ENCODE measurements around the gene EPS8L2.

The EPS8L2 gene

GRCh38 chr11:763073-763463 is 57.0 kb downstream of the EPS8L2 start:
- DNase-seq, result no peak

- DNase-seq, result no peak
Observed at GRCh38 chr11:763549-764321, 57.7 kb downstream of the EPS8L2 start.

GRCh38 chr11:764322-765024 is 58.4 kb downstream of the EPS8L2 start:
- no peak for DNase-seq

DNA sequence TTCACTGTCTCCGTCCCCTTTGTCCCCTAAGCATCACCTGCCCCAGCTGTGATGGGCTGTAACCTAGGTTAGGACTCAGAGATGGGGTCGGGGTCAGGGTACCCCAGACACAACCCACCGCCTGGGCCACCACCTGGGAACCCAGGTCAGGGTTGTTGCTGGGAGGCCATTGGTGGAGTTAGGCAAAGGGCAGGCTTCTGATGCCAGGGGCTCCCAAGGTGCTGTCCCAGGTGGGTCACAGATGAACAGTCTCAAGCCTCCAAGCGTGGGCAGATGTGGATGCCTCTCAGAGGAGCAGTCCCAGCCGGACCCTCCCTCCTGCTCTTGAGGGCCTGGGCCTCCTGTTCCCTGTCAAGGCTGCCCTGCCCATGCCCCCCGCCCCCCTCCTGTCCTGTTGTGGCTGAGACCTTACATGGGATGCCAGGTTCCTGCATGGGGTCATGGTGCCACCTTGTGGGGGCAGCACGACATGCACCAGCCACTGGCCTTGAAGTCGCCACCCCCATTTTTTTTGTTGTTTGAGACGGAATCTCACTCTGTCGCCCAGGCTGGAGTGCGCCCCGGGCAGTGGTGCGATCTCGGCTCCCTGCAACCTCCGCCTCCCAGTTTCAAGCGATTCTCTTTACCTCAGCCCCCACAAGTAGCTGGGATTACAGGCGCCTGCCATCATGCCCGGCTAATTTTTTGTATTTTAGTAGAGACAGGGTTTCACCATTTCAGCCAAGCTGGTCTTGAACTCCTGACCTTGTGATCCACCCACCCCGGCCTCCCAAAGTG is 59.2 kb downstream of the EPS8L2 start:
- peak; percentile 56 for DNase-seq

DNA sequence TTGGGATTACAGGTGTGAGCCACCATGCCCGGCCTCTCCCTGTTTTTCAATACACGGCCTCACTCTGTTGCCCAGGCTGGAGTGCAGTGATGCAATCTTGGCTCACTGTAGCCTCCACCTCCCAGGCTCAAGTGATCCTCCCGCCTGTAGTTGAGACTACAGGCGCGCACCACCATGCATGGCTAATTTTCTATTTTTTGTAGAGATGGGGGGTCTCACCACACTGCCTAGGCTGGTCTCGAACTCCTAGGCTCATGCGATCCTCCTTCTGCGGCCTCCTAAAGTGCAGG is 59.7 kb downstream of the EPS8L2 start:
- no peak for DNase-seq

DNA sequence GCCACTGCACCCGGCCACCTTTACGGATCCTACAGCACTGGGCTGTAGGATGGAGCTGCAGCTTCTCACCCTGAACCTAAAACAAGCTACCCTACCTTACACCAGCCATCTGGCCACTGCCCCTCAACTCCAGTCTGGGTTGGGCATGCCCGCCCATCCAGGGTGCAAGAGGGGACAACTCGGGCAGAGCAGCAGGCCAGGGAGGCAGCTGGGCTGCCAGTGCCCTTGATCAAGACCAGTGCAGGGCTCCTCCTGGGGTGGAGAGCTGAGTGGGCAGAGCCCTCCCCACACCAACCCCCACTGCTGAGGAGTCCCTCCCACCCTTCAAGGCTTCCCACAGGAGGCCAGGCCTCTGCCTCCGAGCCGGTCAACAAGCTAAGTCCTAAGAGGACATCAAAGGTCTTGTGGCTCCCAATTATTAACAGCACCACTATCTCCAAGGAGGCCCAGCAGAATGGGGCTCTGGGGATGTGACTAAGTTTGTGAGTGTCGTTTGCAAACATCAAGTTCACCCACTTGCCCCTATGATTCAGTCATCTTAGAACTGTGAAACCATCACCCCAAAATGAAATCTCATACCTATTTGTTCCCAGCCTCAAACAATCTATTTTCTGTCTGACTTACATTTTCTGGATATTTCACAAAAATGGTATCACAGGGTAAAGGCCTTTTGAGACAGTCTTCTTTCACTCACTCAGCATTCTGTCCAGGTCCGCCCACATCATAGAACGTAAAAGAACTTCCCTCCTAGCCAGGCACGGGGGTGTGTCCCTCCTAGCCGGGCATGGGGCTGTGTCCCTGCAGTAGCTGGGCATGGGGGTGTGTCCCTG is 60.3 kb downstream of the EPS8L2 start:
- DNase-seq, result no peak

DNA sequence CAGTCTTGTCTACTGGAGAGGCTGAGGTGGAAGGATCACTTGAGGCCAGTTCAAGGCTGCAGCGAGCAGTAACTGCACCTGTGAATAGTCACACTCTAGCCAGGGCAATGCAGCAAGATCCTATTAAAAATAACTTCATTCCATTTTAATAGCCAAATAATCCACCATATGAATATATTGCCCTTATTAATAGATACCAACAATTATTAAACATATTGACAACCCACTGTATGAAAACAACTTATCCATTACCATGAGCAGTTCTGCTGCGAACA is 60.8 kb downstream of the EPS8L2 start:
- DNase-seq, result no peak

DNA sequence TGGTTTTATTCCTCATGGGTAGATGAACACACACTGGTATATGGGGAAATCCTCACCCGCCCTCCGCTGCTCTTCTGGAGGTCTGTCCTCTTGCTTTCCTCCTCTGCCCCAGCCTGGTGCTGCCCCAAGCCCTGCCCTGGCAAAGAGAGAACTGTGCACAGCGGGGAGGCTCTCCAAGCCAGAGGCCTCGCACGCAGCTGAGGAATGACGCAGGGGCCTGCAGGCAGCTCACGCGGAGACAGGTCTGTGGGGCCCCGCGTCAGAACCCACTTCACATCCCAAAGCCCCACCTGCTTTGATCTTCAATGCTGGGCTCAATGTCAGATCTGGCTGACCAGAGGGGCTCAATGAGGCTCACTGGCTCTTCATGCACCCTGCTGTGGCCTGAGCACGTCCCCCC is 61.2 kb downstream of the EPS8L2 start:
- no peak for DNase-seq

- DNase-seq, result no peak
Observed at GRCh38 chr11:769887-770641, 64.0 kb downstream of the EPS8L2 start.

GRCh38 chr11:770642-771616 is 64.9 kb downstream of the EPS8L2 start:
- DNase-seq, result no peak

- DNase-seq, result no peak
Observed at GRCh38 chr11:771617-772204, 65.7 kb downstream of the EPS8L2 start.

DNA sequence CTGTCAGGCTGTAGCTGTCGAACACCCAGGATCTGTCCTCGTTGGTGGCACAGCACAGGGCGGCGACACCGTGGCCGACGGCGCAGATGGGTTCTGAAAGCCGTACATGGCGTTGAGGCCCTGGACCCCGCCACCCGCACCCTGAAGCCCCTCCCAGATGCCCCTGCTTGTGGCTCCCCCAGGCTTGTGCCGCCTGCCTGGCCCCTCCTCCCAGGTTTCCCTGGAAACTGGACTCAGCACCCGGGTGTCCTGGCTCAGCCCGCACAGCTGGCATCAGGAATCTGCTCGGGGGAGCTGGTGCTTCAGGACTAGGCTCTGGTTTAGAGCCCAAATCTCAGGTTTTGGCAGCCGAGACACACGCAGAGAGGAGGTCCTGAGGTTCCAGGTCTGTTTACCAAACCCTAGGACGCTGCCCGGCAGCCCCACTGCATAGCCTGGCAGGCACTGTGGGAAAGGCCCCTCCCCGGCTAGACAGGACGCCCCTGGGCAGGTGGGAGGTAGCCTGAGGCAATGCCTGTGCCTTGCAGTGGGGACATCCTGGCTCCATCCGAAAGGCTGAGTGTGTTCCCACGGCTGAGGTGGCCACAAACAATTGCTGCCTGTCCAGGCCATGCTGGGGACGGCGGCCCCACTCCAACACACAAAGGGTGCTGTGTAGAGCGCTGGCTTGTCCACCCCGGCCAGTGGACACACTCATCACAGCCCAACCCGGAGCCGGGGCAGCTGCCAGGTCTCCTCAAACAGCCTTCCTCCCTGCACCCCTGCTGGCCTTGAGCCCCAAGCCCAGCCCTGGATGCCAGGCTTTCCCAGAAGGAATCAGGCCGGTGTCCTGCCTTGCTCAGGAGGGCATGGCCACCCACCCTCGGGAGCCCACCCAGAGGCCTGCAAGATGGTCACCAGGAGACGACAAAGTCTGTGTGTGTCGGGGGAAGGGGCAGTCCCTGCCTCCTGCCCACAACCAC is 66.7 kb downstream of the EPS8L2 start:
- DNase-seq, result no peak

- DNase-seq, result no peak
Observed at GRCh38 chr11:773425-773824, 67.4 kb downstream of the EPS8L2 start.

DNA sequence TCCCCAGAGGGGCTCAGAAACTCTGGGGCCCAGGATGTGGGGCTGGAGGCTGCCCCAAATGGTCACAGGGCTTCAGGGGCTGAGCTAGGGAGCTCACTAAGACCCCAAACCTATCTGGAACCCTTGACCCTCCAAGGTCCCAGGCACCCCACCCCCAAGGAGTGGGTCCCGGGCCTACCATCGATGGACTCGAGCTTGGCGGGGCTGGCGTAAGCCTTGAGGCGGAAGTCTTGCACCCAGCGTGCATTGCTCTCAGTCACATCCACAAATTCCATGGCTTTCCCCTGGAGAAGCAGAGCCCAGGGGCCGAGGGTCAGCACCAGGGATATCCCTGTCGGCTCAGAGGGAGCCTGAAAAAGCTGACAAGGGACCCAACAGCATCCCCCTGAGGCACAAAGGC is 67.8 kb downstream of the EPS8L2 start:
- DNase-seq, result no peak

- DNase-seq, result no peak
Observed at GRCh38 chr11:774873-775592, 69.0 kb downstream of the EPS8L2 start.

DNA sequence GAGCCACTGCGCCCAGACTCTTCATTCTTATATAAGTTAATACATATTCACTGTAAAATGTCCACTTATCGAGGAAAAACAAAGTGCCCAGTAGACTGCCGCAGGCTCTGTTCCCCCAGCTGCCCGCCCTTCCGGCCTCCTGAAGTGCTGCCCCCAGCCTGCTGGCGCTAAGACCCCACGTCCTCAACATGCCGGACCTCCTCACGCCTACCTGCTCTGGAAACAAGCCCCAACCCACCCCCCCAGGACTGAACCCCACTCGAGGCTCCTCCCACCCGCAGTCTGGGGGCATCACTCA is 70.2 kb downstream of the EPS8L2 start:
- DNase-seq, result no peak

GRCh38 chr11:776561-777287 is 70.7 kb downstream of the EPS8L2 start:
- DNase-seq, result no peak

Data from stimulated activated CD4-positive, alpha-beta T cell treated with anti-CD3 and anti-CD28 coated beads, Interleukin-12 subunit alpha, Interleukin-12 subunit beta, amount 100 ng/mL, for 4 hours (primary cell).